ENCODE results near the gene SARDH. TPM values are rescaled to one million over a fixed set of nuclear protein-coding genes. Genes with fewer than 3 reads are reported as not detected.

The SARDH gene
- total and polyA plus RNA-seq, 2 of the 13 experiments (the other 11 are each of a cell fraction or from before 2014, with no cell fraction given), result 11.6 to 34.9 TPM

- TF ChIP-seq HCFC1 (IDR thresholded peaks at IDR 0.05; ENCODE audit: low read depth, low read length) (no peak), NFKBIZ (CRISPR knock-in tag; IDR thresholded peaks at IDR 0.05) (peak; percentile 57), PAXIP1 (CRISPR knock-in tag; conservative IDR thresholded peaks at IDR 0.05) (peak; percentile 95), ZNF639 (CRISPR knock-in tag; conservative IDR thresholded peaks at IDR 0.05) (no peak), RBFOX2 (IDR thresholded peaks at IDR 0.05; ENCODE audit: low read depth, low read length) (peak; percentile 50), GABPB1 (CRISPR knock-in tag; IDR thresholded peaks at IDR 0.05) (peak; percentile 49; the same call in 1 of the 2 replicates), THAP7 (CRISPR knock-in tag; IDR thresholded peaks at IDR 0.05) (no peak), SALL1 (CRISPR knock-in tag; IDR thresholded peaks at IDR 0.05) (peak; percentile 90), AHR (CRISPR knock-in tag; IDR thresholded peaks at IDR 0.05) (no peak), HES4 (CRISPR knock-in tag; IDR thresholded peaks at IDR 0.05; ENCODE audit: borderline replicate concordance) (peak; percentile 83), THRA (CRISPR knock-in tag; IDR thresholded peaks at IDR 0.05; ENCODE audit: borderline replicate concordance) (peak; percentile 62; the same call in 1 of the 2 replicates), THAP8 (CRISPR knock-in tag; IDR thresholded peaks at IDR 0.05; ENCODE audit: borderline replicate concordance) (no peak), BHLHE40 (IDR thresholded peaks at IDR 0.05; ENCODE audit: low read length) (no peak), ARNT (IDR thresholded peaks at IDR 0.05) (no peak), ZNF713 (CRISPR knock-in tag; IDR thresholded peaks at IDR 0.05) (no peak), BRD4 (CRISPR knock-in tag; IDR thresholded peaks at IDR 0.05) (peak; percentile 27; the same call in 1 of the 2 replicates), ZNF333 (CRISPR knock-in tag; IDR thresholded peaks at IDR 0.05; ENCODE audit: borderline replicate concordance) (no peak), ZNF567 (CRISPR knock-in tag; IDR thresholded peaks at IDR 0.05; ENCODE audit: borderline replicate concordance) (no peak), NFATC3 (CRISPR knock-in tag; IDR thresholded peaks at IDR 0.05) (no peak), ZKSCAN8 (CRISPR knock-in tag; IDR thresholded peaks at IDR 0.05; ENCODE audit: borderline replicate concordance) (peak; percentile 71; the same call in 1 of the 2 replicates)
Observed at GRCh38 chr9:133739408-133740280, 1.5 kb upstream of the SARDH start (continued).
